ENCODE measurements around the gene RNF212.

- TF ChIP-seq GATA3 (IDR thresholded peaks at IDR 0.05; ENCODE audit: low read depth, low read length), result no peak
- no peak for TF ChIP-seq GATA2 (IDR thresholded peaks at IDR 0.05; ENCODE audit: low read depth, low read length)
Measured at GRCh38 chr4:1113311-1114009, at the start of gene RNF212.
